ENCODE measurements around the gene ZNF35.
"Not testable (repeated sequence)": the region's sequence is repeated elsewhere in the genome, so short reads cannot be mapped to it uniquely, and the experiment has no call there.

- TF ChIP-seq CTCF (IDR thresholded peaks at IDR 0.05; ENCODE audit: extremely low read depth in 1 of 2, insufficient read depth in 1 of 2, low read depth in 1 of 2, low read length in 2 of 2); POLR2A (IDR thresholded peaks at IDR 0.05; ENCODE audit: low read depth, low read length); EZH2 (IDR thresholded peaks at IDR 0.05; ENCODE audit: borderline replicate concordance, low read depth, low read length, severe bottlenecking); POLR2AphosphoS5 (IDR thresholded peaks at IDR 0.05; ENCODE audit: insufficient read depth, low read depth, low read length); MAX (IDR thresholded peaks at IDR 0.05; ENCODE audit: insufficient read depth, insufficient read length); GATA2 (IDR thresholded peaks at IDR 0.05; ENCODE audit: insufficient read depth, insufficient read length, low read depth, low read length): not testable (repeated sequence)
Observed at GRCh38 chr3:44673466-44673865, 24.9 kb downstream of the ZNF35 start.

All from endothelial cell of umbilical vein (primary cell).